GM18907 (cell line): ENCODE data around the gene ZNHIT2.

ENCODE experiments used
- ATAC-seq: cut with Tn5 transposase; IDR thresholded peaks from one replicate; pipeline ENCODE4 v1.9.1; 2021; ENCODE audit warnings: mild to moderate bottlenecking, moderate library complexity; ENCODE audit not compliant: unreplicated experiment

The ZNHIT2 gene

DNA sequence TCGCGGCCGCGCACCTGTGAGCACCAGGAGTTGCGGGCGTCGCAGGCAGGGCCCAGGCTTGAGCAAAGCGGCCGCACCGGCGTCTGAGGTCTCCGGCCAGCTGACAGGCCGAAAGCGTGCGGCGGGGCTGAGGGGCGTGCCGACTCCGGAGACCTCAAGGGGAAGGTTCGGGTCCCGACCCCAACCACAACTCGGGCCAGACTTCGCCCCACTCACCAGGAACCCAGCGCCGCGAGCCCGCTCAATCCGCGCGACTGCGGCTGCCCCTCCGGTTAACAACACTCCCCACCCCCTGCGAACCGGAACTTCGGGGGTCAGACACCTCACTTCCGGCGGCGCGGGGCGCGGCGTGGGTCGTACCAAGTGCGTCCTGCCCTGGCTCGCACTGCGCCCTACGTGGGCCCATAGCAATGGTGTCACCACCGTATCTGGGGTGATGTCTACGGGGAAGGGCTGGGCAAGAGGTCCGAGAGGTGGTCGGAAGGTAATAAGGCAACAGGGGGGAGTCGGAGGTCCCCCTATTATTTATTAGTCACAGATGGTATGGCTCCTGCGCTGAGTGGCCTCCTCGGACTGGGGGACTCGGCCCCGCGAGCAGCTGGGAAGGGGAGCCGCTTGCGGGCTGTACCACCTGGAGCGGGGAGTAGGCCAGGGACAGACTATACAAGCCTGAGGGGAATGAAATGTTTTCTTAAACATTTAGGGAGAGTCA, 16.9 kb upstream of the ZNHIT2 start, which contains the start of gene SYVN1:
Gene SYVN1 (minus strand): TSS at position 280 of the 712 bp plus-strand sequence. CDS start 918 bp downstream, outside the sequence.
- peak; percentile 62 for ATAC-seq

DNA sequence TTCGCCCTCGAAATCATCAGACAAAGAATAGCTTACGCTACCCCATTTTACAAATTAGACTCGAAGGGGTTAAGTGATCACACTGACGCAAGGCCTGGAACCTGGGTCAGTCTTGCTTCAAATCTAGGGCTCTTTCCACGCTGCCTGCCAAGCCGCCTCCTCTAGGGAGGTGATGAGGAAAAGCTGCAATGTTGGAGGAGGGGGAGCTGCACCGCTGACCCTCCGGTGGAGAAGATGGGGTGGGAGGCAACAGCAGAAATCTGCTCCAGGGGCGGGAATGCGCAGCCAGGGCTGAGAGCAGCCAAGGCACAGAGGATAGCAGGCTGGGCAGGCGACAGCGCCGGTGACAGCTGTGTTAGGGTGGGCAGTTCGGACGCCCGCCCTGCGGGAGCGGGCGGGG, 16.2 kb upstream of the ZNHIT2 start:
- ATAC-seq, result peak; percentile 1

DNA sequence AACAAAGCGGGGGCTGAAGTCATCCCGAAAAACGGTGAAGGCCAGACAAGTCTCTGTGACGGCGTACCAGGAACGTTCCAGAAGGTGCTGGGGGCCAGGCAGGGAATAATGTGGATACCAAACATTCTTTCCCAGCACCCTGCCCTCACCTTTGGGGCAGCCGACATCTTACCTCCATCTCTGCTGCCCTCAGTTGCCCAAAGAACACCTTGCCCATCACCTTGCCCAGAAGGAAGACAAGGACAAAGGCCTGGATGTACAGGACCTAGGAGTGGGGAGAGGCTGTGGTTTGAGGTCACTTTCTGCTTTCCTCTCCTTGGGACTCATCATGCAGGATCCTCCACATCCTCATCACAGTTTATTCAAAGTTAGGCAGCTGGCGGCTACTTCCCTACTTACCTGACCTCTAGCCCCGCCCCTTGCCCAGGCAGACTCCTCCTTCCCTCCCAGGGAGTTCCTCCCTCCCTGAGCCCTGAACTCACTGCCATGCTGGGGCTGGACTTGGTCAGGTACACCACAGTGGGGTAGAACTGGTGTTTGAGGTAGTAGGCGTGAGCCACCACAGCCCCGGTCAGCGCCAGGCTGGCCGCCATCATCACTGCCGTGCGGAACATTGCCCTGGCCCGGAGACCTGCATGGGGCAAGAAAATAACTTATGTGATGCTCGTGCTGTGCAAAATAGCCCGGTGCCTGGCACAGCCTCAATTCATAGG, 15.6 kb upstream of the ZNHIT2 start:
- no peak for ATAC-seq

DNA sequence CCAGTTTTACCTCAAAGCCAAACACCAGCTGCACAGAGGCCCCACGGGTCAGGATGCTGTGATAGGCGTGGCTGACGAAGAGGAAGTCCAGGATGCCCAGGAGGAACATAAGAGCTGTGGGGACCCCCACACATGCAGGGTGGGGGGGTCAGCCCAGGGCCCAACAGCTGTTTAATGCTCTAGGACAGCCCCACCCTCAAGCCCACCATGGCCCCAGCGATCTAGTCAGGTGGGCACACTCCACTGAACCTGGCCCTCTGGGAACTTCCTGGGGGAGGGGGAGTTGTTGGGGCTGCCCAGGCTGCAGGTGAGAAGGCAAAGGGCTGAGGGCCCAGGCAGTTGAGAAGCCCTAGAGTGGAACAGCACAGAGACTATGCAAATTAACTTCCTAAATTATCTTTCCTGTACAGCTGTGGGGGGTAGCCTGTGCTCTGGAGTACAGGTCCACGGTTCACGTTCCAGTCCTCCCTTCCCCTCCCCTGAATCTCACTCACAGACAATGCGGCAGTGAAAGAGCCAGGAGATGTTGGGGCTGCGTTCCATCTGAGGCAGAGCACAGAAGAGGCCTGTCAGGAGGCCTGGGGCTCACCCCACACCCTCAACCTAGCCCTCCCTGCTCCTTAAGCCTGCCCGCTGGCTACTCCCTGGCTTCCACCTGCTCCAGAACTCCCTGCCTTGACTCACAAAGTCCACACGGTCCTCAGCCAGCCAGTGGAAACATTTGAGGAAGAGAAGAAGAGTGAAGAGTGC, 14.9 kb upstream of the ZNHIT2 start:
- ATAC-seq, result peak; percentile 26

DNA sequence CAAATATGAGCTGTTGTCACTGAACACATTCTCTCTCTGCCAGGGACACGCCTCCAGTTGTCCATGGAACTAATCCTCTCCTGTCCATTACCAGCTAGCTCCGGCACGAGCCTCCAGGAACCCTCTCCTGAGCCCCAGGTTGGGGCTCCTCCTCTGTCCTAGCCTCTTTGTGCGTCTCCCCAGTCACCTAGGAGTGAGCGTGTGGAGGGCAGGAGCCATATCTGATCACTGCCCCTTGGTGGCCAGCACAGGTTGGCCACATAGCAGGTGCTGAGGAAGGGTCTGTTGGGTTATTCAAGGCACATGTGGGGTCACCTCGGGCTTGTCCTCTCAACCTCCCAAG, 14.4 kb upstream of the ZNHIT2 start:
- ATAC-seq, result no peak

DNA sequence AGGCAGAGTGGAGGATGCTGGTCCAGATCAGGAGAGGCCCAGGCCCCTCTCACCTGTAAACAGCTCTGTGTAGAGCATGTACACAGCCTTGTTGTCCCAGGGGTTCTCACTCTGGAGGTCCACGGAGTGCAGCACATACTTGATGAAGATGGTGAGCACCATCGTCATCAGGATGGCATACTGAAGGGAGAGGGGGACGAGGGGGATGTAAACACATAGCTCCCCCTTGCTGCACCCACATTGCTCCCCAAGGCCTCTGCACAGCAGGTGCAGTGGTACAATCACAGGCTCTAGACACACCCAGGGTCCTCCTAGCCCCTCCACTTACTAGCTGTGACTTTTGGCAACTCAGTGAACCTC, 13.9 kb upstream of the ZNHIT2 start:
- ATAC-seq, result no peak

DNA sequence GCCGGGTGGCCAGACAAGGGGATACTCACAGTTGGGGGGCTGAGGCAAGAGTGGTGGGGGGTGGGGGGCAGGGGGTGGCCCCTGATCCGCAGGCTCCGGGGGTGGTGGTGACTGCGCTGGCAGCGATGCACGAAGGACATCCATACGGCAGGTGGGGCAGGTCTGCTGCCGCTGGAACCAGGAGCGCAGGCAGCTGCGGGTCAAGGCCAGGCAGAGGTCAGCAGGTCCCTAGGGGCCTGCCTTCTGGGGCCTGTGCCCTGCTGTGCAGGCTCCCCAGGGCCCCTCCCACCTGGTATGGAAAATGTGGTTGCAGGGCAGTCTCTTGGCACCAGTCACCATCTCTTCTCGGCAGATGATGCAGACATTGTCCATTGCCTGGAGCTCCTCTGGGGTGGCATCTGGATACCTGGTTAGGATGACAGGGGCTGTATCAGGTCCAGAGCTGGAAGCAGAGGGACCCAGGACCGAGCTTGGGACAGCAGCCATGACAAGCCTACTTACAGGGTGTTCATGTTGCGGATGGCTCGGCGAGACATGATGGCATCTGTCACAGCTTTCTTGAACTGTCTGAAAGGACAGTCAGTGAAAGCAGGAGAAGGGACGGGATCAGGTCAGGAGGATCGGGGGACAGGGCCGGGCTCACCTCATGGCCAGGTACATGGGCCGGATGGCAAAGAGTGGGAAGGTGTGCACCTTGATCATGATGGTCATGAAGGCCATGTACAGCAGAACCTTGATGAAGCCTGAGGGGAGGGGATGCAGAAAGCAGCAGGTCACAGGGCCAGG, 13.3 kb upstream of the ZNHIT2 start:
- ATAC-seq, result no peak

DNA sequence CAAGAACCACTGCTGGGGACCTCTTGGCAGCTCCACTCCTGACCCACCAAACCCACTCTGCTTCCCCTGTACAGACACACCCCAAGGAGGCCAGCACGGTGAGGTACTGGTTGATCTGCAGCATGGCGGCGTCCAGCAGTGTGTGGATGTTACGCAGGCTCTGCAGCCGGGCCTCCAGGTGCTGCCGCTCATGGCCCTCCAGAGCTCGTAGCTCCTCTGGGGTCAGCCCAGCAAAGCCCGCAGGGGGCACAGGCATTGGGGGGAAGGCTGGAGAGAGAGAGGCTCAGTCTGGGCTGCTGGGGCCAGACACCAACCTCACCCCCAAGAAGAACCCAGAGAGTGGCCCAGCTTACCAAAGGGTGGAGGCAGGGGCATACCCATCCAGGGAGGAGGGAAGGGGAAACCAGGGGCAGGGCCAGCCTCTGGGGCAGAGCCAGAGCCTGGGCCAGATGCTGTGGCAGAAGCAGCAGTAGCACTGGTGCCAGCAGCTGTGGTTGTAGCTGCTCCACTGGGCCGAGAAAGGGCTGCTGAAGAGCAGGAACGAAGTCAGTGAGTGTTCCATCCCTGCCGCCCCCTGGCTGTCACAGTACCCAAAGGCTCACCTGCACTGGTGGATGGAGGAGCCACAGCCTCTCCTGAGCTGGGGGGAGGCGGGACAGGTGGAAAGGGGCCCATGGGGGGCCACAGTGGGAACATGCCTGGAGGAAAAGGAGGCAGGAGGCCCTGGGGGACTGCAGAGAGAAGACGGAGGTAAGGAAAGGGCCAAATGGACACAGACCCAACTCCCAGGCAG, 12.3 kb upstream of the ZNHIT2 start:
- no peak for ATAC-seq

DNA sequence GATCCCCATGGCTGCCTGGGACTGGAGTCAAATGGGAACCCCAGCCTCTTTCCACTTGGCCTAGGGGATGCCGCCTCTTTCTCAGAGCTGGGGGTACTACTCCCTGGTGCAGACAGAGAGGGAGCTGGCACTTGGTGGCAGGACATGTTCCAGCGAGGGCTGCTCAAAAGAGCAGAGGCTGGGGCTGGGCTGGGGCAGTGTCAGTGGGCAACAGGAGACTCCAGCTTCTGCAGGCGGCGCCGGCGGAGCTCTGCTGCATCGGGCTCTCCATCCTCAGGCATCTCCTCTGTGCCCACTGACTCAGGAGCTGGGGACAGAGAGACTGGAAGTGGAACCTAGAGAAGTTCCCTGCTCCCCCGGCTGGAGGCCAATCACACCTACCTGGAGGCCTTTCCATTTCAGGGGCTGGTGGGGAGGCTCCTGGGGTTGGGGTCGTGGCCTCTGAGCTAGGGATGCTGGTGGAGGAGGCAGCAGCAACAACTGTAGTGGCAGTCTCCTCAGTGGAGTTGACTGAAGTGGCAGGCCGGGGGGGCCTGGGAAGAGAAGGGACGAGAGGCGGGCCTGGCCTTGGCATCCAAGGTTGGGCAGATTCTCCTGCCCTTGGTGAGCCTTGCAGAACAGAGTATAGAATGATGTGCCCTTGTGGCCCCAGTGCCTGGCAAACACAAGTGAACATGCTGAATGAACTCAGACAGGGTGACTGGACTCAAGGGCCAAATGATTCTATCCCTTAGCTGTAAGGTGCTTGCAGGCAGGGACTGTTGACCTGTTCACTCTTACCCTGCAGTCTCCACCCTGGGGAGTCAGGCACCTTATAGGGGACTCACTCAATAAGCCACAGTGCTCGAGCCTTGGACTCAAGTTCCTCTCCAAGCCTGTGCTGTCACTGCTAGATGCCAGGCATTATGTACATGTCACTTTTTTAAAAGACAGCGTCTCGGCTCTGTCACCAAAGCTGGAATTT, 11.0 kb upstream of the ZNHIT2 start:
- no peak for ATAC-seq

DNA sequence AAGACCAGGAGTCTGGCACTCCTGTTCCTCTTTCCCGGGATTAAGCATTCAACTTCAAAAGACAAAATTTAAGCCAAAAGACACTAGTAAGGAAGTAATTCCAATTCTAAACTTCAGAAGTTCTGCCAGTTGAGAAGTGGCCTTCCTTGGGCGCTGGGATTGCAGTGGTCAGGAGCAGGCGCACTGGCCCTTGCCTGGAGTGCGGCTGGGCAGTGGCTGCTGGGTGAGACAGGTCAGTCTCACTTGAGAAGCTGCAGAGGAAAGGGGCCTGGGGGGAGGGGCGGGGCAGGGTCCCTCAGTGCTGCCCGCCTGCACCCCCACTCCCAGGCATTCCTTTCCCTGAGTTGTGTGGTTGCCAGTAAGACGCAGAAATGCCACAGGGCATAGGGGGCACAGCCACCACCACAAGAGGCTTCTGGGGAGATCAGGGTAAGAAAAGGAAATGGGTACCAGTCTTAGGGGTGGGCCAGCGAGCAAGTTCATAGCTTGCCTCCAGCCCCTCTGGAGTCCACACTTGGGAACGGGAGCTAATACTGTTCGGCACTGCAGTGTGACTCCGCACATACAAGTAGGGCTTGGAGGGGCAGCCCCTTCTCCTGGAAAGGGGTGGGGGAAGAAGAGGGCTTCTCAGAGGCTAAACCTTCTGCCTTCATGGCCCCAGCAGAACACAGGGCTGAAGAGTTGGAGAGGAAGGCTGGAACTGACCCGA, 10.1 kb upstream of the ZNHIT2 start:
- ATAC-seq, result no peak

DNA sequence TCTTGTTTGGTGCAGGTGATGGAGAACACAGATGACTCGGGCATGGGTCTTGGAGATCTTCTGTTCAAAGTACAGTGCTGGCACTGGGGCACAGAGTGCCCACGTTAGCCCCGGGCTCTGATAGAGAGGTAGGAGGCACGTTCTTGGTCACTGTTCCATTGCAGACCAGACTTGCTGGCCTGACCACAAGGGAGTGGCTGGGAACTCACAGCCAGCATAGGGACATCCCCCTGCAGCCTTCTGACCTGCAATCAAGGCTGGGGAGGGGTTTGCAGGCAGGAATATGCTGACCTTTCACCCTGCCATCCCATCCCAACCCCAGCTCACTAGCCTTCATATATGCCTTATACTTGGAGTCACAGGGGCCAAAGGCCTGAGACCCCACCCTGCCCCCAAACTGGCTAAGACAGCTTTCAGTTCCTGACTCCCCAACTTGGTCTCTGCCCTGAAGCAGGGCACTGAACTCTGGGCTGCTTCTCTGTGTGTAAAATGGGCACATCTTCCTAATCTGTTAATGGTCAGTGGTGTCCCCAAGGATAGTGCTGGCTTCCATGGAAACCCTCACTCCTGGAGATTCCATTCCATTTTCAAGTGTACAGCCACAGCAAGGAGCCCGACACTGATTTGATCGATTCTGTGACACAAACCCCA, 9.2 kb upstream of the ZNHIT2 start:
- ATAC-seq, result no peak

DNA sequence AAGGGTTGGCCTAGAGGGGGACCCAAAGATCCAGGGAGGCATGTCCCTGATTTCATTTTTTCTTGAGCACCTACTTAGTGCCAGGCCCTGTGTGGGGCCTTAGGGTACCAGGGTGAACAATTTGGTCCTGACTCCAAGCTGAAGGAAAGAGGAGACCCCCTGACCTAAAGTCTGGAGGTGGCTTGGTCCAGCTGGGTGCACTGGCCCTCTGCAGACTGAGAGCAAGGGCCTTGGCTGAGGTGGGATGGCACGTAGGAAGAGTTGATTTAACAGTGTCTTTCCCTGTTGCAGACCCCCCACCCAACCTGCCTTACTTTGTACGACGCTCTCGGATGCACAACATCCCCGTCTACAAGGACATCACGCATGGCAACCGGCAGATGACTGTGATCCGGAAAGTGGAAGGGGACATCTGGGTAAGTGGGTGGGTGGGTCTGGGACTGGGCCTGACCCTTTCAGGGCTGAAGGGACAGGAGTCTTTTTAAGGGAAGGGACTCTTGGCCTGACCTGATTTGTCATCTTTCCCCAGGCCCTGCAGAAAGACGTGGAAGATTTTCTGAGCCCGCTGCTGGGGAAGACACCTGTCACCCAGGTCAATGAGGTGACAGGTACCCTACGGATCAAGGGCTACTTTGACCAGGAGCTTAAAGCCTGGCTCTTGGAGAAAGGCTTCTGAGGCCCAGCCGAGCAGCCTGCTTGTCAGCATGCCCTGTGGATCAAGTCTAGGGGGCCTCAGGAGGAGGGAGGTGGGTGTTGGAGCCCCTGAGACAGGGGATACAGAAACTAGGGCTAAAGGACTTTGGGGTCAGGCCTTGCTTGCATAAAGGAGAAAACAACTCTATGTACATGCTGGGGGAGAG, 7.9 kb upstream of the ZNHIT2 start:
- no peak for ATAC-seq

DNA sequence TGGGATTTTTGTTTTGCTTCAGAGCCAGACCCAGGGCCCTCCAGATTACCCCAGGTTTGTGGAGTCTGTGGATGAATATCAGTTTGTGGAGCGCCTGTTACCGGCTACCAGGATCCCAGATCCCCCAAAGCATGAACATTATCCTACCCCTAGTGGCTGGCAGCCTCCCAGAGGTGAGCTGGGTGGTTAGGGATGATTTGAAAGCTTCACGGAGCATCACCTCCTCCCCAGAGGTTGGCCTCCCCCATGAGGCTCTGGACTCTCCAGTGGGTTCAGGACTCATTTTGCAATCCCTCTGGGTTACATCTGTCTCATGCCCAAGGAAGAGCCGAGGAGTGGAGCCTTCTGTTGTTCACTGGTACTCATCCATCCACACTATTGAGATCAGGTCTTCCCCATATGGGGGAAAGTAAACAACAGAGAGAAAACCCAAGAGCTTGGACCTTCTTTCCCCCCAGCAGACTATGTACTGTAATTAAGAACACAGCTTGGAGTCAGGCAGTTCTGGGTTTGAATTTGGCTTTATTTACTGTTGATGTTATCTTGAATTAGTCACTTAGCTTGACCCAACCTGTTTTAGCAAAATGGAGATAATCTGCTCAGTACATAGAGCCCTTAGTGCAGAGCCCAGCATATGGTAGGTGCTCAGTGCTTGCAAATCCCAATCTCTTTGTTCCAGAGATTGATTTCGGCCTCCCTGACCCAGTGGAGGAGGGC, 7.1 kb upstream of the ZNHIT2 start:
- ATAC-seq, result no peak

DNA sequence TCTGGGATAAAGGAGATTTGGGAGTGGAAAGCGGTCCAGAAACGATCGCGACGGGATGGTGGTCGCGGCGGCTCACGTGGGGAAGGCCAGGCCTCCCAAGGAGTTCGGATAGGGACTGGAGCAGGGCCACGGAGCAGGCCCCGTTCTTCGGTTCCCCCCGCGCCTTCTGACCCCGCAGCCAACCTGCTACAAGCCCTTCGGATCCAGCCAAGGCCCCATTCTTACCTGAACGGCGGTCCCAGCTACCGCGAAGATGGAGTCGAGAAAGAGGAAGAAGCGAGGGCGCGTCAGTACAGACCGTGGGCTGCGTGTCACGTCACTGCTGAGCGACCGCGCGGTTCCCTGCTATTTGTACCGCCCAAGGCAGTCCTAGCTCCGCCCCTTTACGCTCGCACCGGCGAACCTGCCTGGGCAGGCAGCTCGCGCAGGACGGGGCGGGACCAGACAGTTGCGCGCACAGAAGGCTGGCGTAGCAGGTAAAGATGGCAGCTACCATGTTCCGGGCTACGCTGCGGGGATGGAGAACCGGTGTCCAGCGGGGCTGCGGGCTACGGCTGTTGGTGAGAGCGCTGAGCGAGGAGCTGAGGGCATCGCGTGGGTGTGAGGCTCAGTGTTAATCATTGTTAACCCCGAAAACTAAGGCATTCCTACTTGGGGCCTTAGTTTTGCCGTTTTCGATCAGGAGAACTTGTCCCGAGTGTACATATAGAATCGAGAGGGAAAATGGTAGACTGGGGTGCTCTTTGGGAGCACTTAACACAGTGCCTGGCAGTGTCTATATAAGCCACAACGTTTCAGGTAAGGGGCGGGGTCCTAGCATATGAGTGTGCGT, 4.6 kb upstream of the ZNHIT2 start, which contains the start of the genes FAU and MRPL49:
Gene FAU (minus strand): TSS at position 270 of the 832 bp plus-strand sequence. CDS start 321 bp downstream, outside the sequence.
Gene MRPL49 (plus strand): TSS at position 457 of the 832 bp plus-strand sequence. CDS start 26 bp downstream, at position 483.
- peak; percentile 64 for ATAC-seq

DNA sequence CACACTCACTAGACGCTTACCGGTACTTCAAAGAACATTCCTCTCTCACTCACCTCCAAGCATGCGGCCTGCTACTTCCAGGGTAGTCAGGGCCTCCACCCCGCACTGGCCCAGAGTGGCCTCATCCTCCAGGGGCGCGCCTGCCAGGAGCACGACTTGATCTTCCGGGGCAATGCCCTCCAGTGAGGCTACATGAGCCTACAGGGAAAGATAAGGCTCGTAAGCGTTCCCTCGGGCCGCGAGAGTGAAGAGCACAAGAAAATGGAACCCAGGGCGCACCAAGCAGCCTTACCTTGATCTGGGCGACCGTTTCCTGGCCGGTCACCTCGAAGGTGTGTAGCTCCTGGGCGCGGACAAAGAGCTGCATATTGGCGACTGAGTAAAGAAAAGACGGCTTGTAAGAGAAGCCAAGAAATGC, 4.0 kb upstream of the ZNHIT2 start:
- no peak for ATAC-seq
